Measurements from ENCODE around the gene CCR2.
"Not testable (repeated sequence)": the region's sequence is repeated elsewhere in the genome, so short reads cannot be mapped to it uniquely, and the experiment has no call there.

Gene CCR2

GRCh38 chr3:46400000-46400734, 46.3 kb downstream of the CCR2 start:
- no peak overlapping the region for H3K27ac Mint-ChIP-seq
- no peaks in the 10 kb centered on the region for H3K36me3 Mint-ChIP-seq
- no peaks in the 10 kb centered on the region for H3K9me3 Mint-ChIP-seq
- ATAC-seq, result no peak
- H3K4me1 Mint-ChIP-seq, result peaks cover 20% of the 10 kb centered on the region
- H3K27me3 Mint-ChIP-seq, result no peaks in the 10 kb centered on the region
- H3K4me3 Mint-ChIP-seq, result no peak overlapping the region

- Mint-ChIP-seq H3K4me3 (no peak overlapping the region), H3K9me3 (no peaks in the 10 kb centered on the region), H3K36me3 (no peaks in the 10 kb centered on the region), H3K27ac (no peak overlapping the region), H3K4me1 (peaks cover 18% of the 10 kb centered on the region), H3K27me3 (no peaks in the 10 kb centered on the region)
- ATAC-seq, result no peak
Measured at GRCh38 chr3:46400846-46401245, 46.9 kb downstream of the CCR2 start.

GRCh38 chr3:46401579-46401978, 47.7 kb downstream of the CCR2 start:
- Mint-ChIP-seq H3K9me3 (no peaks in the 10 kb centered on the region), H3K27ac (no peak overlapping the region), H3K4me1 (peaks cover 18% of the 10 kb centered on the region), H3K36me3 (no peaks in the 10 kb centered on the region), H3K4me3 (no peak overlapping the region), H3K27me3 (no peaks in the 10 kb centered on the region)
- ATAC-seq, result no peak

- H3K27me3 Mint-ChIP-seq, H3K27ac Mint-ChIP-seq, H3K9me3 Mint-ChIP-seq, ATAC-seq, H3K36me3 Mint-ChIP-seq, H3K4me3 Mint-ChIP-seq: not testable (repeated sequence)
- peaks cover 24% of the 10 kb centered on the region for H3K4me1 Mint-ChIP-seq
Measured at GRCh38 chr3:46402902-46403301, 49.0 kb downstream of the CCR2 start.

GRCh38 chr3:46405301-46406019, 51.5 kb downstream of the CCR2 start:
- Mint-ChIP-seq H3K27ac (peak overlapping the region; percentile 94), H3K4me1 (peaks cover 30% of the 10 kb centered on the region), H3K36me3 (no peaks in the 10 kb centered on the region)

GRCh38 chr3:46406443-46406787, 52.5 kb downstream of the CCR2 start:
- Mint-ChIP-seq H3K27me3 (no peaks in the 10 kb centered on the region), H3K9me3 (no peaks in the 10 kb centered on the region), H3K36me3 (no peaks in the 10 kb centered on the region), H3K4me1 (peaks cover 30% of the 10 kb centered on the region), H3K4me3 (peak overlapping the region; percentile 83), H3K27ac (peak overlapping the region; percentile 94)
- peak; percentile 4 for ATAC-seq

More at GRCh38 chr3:46405301-46406019, 51.5 kb downstream of the CCR2 start:
- no peak for ATAC-seq
- H3K27me3 Mint-ChIP-seq, result no peaks in the 10 kb centered on the region
- H3K9me3 Mint-ChIP-seq, result no peaks in the 10 kb centered on the region
- H3K4me3 Mint-ChIP-seq, result no peak overlapping the region

GRCh38 chr3:46406788-46407611, 53.1 kb downstream of the CCR2 start, which contains the start of the genes CCR5AS and CCRL2:
TSS of gene CCR5AS (minus strand) at chr3:46407066.
TSS of gene CCRL2 (plus strand) at chr3:46407259. CDS start at chr3:46408080, 821 bp downstream.
- Mint-ChIP-seq H3K9me3 (no peaks in the 10 kb centered on the region), H3K36me3 (no peaks in the 10 kb centered on the region), H3K27me3 (no peaks in the 10 kb centered on the region), H3K27ac (peak within 1 kb of the TSS; percentile 94), H3K4me3 (peak within 1 kb of the TSS; percentile 83), H3K4me1 (peaks cover 30% of the 10 kb centered on the region)
- peak; percentile 87 for ATAC-seq

- Mint-ChIP-seq H3K27me3 (no peaks in the 10 kb centered on the region), H3K4me1 (peaks cover 30% of the 10 kb centered on the region), H3K27ac (peak overlapping the region; percentile 94), H3K9me3 (no peaks in the 10 kb centered on the region), H3K36me3 (no peaks in the 10 kb centered on the region), H3K4me3 (peak overlapping the region; percentile 83)
- no peak for ATAC-seq
Measured at GRCh38 chr3:46407970-46408369, 54.1 kb downstream of the CCR2 start.

GRCh38 chr3:46408853-46409252, 54.9 kb downstream of the CCR2 start:
- Mint-ChIP-seq H3K36me3 (no peaks in the 10 kb centered on the region), H3K27me3 (no peaks in the 10 kb centered on the region), H3K4me3 (no peak overlapping the region), H3K27ac (no peak overlapping the region), H3K4me1 (peaks cover 30% of the 10 kb centered on the region), H3K9me3 (no peaks in the 10 kb centered on the region)
- no peak for ATAC-seq

GRCh38 chr3:46409739-46410489, 56.0 kb downstream of the CCR2 start:
- Mint-ChIP-seq H3K27ac (no peak overlapping the region), H3K9me3 (no peaks in the 10 kb centered on the region), H3K27me3 (no peaks in the 10 kb centered on the region), H3K4me3 (no peak overlapping the region), H3K4me1 (peaks cover 30% of the 10 kb centered on the region), H3K36me3 (no peaks in the 10 kb centered on the region)
- ATAC-seq, result no peak
